H1 (cell line): ENCODE data around the gene CEP78. TPM values are rescaled to one million over a fixed set of nuclear protein-coding genes. Genes with fewer than 3 reads are reported as not detected.

ENCODE experiments used
- CBX5 ChIP-seq: fragments of 300-800, 300-1000 bp; sonication (generic); IDR thresholded peaks from 2 replicates; pipeline ENCODE4 v1.7.1; 2016; ENCODE audit warnings: antibody characterized with exemption, low read length, low read depth
- CTBP2 ChIP-seq: IDR thresholded peaks from 2 replicates; pipeline ENCODE4 v1.7.0; 2011; ENCODE audit warnings: borderline replicate concordance, mild to moderate bottlenecking, moderate library complexity, mixed read lengths, low read length; ENCODE audit not compliant: insufficient read depth, insufficient read length
- EZH2 ChIP-seq: fragments of 200-600 bp; sonication (generic); IDR thresholded peaks from 2 replicates; pipeline ENCODE4 v1.7.1; 2012; ENCODE audit warnings: low read depth, mild to moderate bottlenecking, moderate library complexity, low read length, inconsistent platforms; ENCODE audit not compliant: severe bottlenecking
- SIN3A ChIP-seq, 2 experiments: IDR thresholded peaks in 1 of 2; conservative IDR thresholded peaks in 1 of 2; 2 replicates each; pipeline ENCODE4 v1.6.1; 2011 to 2012; ENCODE audit warnings: low read length in 2 of 2, improper control_type of control experiment in 1 of 2, low read depth in 1 of 2, mild to moderate bottlenecking in 1 of 2
- SIX5 ChIP-seq: IDR thresholded peaks from 2 replicates; pipeline ENCODE4 v1.6.1; 2011; ENCODE audit warnings: mild to moderate bottlenecking, low read depth, low read length
- SP2 ChIP-seq: IDR thresholded peaks from 2 replicates; pipeline ENCODE4 v1.6.1; 2012; ENCODE audit warnings: mild to moderate bottlenecking, low read length, inconsistent platforms
- polyA plus RNA-seq, 7 experiments: library from polyadenylated mRNA; depleted of rRNA in 3 of 7; stranded (reverse) in 5 of 7; unstranded in 2 of 7; fragments of >200 nt in 5 of 7; fragments of 200-250 nt in 2 of 7; gene quantifications; 1 replicate in 5 of 7; 2 replicates in 1 of 7; 4 replicates in 1 of 7; pipeline versions ENCODE4 v1.2.1 to v1.2.3, GENCODE V29; 2011 to 2013; ENCODE audit warnings: missing spikeins in 2 of 7, mixed read lengths in 2 of 7
- total RNA-seq: library from RNA; stranded (reverse); fragmentation: NEBNext Ultra II Directional; extraction: Animal tissue kit (Norgen Biotek cat#: 25700); gene quantifications from 2 replicates; pipeline ENCODE4 v1.2.1, GENCODE V29; 2021
- TF ChIP-seq, protein P1 (sequence below): fragments of 300-600 bp; sonication (generic); IDR thresholded peaks from 2 replicates; pipeline ENCODE4 v1.7.1; 2012; ENCODE audit warnings: low read length, moderate library complexity, mild to moderate bottlenecking, inconsistent platforms; ENCODE audit not compliant: insufficient replicate concordance

The CEP78 gene
- total and polyA plus RNA-seq, 2 of the 8 experiments (the other 6 are each of a cell fraction or from before 2014, with no cell fraction given): 10.3 to 40.9 TPM

DNA sequence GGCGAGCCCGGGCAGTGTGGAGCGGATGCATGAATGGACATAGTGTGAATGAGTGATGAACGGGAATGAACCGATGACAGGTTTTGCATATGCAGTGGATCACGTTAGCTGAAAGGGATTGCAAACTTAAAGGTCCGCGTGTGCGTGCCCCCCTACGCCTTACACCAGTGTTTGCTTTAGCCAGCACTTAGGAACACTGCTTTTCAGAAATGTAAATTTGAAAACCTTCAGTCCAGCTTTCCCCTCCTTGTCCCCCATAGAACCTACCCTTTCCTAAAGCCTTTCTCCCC is 61.7 kb downstream of the CEP78 start (continued):
- TF ChIP-seq, protein P1, sequence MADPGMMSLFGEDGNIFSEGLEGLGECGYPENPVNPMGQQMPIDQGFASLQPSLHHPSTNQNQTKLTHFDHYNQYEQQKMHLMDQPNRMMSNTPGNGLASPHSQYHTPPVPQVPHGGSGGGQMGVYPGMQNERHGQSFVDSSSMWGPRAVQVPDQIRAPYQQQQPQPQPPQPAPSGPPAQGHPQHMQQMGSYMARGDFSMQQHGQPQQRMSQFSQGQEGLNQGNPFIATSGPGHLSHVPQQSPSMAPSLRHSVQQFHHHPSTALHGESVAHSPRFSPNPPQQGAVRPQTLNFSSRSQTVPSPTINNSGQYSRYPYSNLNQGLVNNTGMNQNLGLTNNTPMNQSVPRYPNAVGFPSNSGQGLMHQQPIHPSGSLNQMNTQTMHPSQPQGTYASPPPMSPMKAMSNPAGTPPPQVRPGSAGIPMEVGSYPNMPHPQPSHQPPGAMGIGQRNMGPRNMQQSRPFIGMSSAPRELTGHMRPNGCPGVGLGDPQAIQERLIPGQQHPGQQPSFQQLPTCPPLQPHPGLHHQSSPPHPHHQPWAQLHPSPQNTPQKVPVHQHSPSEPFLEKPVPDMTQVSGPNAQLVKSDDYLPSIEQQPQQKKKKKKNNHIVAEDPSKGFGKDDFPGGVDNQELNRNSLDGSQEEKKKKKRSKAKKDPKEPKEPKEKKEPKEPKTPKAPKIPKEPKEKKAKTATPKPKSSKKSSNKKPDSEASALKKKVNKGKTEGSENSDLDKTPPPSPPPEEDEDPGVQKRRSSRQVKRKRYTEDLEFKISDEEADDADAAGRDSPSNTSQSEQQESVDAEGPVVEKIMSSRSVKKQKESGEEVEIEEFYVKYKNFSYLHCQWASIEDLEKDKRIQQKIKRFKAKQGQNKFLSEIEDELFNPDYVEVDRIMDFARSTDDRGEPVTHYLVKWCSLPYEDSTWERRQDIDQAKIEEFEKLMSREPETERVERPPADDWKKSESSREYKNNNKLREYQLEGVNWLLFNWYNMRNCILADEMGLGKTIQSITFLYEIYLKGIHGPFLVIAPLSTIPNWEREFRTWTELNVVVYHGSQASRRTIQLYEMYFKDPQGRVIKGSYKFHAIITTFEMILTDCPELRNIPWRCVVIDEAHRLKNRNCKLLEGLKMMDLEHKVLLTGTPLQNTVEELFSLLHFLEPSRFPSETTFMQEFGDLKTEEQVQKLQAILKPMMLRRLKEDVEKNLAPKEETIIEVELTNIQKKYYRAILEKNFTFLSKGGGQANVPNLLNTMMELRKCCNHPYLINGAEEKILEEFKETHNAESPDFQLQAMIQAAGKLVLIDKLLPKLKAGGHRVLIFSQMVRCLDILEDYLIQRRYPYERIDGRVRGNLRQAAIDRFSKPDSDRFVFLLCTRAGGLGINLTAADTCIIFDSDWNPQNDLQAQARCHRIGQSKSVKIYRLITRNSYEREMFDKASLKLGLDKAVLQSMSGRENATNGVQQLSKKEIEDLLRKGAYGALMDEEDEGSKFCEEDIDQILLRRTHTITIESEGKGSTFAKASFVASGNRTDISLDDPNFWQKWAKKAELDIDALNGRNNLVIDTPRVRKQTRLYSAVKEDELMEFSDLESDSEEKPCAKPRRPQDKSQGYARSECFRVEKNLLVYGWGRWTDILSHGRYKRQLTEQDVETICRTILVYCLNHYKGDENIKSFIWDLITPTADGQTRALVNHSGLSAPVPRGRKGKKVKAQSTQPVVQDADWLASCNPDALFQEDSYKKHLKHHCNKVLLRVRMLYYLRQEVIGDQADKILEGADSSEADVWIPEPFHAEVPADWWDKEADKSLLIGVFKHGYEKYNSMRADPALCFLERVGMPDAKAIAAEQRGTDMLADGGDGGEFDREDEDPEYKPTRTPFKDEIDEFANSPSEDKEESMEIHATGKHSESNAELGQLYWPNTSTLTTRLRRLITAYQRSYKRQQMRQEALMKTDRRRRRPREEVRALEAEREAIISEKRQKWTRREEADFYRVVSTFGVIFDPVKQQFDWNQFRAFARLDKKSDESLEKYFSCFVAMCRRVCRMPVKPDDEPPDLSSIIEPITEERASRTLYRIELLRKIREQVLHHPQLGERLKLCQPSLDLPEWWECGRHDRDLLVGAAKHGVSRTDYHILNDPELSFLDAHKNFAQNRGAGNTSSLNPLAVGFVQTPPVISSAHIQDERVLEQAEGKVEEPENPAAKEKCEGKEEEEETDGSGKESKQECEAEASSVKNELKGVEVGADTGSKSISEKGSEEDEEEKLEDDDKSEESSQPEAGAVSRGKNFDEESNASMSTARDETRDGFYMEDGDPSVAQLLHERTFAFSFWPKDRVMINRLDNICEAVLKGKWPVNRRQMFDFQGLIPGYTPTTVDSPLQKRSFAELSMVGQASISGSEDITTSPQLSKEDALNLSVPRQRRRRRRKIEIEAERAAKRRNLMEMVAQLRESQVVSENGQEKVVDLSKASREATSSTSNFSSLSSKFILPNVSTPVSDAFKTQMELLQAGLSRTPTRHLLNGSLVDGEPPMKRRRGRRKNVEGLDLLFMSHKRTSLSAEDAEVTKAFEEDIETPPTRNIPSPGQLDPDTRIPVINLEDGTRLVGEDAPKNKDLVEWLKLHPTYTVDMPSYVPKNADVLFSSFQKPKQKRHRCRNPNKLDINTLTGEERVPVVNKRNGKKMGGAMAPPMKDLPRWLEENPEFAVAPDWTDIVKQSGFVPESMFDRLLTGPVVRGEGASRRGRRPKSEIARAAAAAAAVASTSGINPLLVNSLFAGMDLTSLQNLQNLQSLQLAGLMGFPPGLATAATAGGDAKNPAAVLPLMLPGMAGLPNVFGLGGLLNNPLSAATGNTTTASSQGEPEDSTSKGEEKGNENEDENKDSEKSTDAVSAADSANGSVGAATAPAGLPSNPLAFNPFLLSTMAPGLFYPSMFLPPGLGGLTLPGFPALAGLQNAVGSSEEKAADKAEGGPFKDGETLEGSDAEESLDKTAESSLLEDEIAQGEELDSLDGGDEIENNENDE: no peak
- TF ChIP-seq SIN3A (conservative IDR thresholded peaks at IDR 0.05 in 1 of 2, IDR thresholded peaks at IDR 0.05 in 1 of 2; ENCODE audit: low read depth in 1 of 2, low read length in 2 of 2) (0 out of 4 replicates have a peak, but pooled peaks have one; percentile 15 to 54), CTBP2 (no peak), CBX5 (no peak), SIX5 (no peak), EZH2 (no peak), SP2 (no peak)
